T-helper 1 cell (primary cell): ENCODE measurements around the gene ILF2.

ENCODE experiments used
- DNase-seq, 5 donors: peaks; one replicate each; pipeline ENCODE4 v3.0.0-alpha.2; 2012 to 2020

The ILF2 gene

GRCh38 chr1:153627715-153628626, 42.8 kb downstream of the ILF2 start, which contains the start of gene S100A1:
Gene S100A1, plus strand, starts transcription at chr1:153628434. Its CDS starts 2,088 bp downstream, at chr1:153630522.
- no peak for DNase-seq

GRCh38 chr1:153626904-153627714, 43.7 kb downstream of the ILF2 start, which contains the start of gene S100A13:
Gene S100A13, minus strand, starts transcription at chr1:153627505. Its CDS starts 1,033 bp downstream, at chr1:153626472.
- no peak for DNase-seq

GRCh38 chr1:153626477-153626903, 44.3 kb downstream of the ILF2 start:
- DNase-seq, result no peak

GRCh38 chr1:153624965-153625611, 45.7 kb downstream of the ILF2 start:
- no peak for DNase-seq

DNA sequence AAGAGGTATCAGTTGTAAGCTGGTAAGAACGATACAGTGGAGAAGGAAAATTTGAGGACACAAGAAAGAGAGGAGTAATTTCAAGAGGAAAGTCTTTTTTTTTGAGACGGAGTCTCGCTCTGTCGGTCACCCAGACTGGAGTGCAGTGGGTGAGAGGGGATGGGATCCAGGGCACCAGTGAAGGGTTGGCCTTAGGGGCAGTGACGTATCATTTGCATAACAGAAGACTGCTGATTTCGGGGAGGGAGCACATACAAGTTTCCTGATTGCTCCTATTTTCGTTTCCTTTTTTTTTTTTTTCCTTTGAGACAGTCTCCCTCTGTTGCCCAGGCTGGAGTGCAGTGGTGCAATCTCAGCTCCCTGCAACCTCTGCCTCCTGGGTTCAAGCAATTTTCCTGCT, 47.7 kb downstream of the ILF2 start:
- no peak for DNase-seq

GRCh38 chr1:153619171-153619570, 51.6 kb downstream of the ILF2 start:
- no peak for DNase-seq

DNA sequence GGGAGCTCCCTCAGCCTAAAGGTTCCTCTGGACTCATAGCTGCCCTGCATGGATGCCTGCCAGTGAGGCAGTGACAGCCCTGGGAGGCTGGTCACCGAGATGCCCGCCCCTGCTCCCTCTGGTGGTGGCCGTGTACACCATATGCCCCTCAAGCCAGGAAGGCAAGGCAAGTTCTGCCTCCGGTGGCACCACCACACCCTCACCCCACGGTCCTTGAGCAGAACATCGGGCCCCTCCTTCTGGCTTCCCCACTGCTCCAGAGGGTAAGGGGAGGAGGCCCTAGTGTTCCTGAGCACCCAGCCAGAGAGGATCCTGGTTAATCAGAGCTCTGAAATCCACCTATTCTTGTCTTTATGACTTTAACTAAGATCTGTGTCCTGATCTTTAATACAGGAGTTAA, 53.1 kb downstream of the ILF2 start:
- DNase-seq, result peak in 2 of 5 donors; percentile 40 to 65

- DNase-seq, result no peak
Measured at GRCh38 chr1:153616917-153617311, 53.9 kb downstream of the ILF2 start.

- DNase-seq, result no peak
Measured at GRCh38 chr1:153616144-153616916, 54.5 kb downstream of the ILF2 start, which contains the start of gene S100A14. Gene S100A14, minus strand, starts transcription at chr1:153616325. Its CDS starts 467 bp downstream, at chr1:153615858.

DNA sequence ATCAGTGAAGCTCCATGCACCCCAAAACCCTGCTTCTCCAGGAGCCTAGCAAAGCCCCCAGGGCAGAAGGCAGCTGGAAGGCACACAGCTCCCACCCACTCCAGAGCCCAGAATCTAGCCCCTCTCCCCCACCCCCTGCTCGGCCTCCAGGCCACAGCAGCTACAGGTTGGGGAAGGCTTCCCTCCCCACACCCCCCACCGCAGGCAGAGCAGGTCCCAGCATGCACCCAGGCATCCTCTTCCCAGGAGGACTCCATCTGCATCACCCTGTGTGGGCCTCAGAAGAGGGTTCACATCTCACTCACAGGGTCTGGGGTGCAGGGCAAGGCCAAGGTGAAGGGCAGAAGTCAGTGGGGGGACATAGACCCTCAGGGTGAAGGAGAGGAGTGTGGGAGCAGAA, 55.4 kb downstream of the ILF2 start:
- no peak for DNase-seq

DNA sequence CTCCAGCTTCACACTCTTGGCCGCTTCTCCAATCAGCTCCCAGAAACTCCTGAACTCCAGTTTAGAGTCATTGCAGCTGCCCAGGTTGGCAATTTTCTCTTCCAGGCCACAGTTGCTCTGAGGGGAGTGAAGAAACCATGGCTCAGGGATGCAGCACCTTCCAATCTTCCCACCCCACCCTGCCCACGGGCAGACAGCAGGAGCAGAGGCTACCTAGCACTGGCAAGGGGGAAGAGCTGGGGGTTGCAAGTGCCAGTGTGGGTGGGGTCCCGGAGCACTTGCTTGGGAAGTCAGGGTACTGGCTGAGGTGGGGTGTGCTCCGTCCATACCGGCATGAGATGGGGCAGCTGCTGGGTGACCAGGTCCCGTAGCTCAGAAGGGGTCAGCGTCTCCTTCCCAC, 55.9 kb downstream of the ILF2 start:
- no peak for DNase-seq

DNA sequence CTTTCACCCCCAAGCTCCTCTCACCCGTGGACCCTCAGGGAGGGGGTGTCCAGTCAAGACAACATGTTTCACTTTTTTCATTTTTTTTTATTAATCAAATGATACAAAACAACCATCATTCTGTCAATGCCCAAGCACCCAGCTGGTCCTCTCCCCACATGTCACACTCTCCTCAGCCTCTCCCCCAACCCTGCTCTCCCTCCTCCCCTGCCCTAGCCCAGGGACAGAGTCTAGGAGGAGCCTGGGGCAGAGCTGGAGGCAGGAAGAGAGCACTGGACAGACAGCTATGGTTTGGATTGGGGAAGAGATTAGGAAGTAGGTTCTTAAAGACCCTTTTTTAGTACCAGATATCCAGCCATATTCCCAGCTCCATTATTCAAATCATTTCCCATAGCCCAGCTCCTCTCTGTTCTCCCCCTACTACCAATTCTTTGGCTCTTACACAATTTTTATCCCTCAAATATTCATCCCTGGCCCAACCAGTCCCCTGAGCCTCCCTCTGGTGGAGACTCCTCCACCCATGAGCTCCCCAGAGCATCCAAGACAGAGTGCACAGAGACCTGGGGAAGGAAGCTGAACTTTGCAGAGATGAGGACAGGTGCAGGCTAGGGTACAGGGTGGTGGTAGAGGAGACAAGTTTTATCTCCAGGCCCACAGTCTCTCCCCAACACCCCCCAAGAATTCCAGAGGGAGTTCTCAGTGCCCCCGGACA, 56.4 kb downstream of the ILF2 start:
- no peak for DNase-seq

- DNase-seq, result no peak
Measured at GRCh38 chr1:153613406-153613805, 57.4 kb downstream of the ILF2 start.

DNA sequence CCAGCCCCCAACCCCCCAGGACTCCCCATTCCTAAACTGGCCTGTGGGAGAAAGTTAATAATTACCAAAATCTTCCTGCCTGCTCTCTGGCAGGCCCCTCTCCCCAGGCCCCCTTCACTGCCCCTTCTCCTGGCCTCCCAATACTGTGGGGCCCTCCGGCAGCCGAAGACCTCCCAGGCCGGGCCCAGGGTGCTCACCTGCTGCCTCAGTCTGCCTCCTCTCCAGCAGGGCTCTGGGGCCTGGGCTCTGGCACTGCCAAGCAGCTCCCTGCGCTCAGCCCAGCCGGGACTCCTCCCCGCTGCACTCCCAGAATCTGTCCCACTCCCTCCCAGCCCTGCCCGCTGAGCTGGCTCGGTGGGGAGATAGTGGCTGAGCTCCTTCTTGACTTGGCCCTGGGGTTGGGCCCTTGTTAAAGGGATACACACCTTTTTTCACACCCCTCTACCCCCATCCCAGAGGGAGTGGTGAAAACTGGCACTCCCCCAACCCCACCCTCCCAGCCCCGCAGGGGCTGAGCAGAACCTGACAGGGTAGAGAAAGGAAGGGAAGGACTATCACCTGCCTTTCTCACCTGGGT, 58.0 kb downstream of the ILF2 start, which contains the start of gene S100A16:
S100A16 (minus strand) TSS at position 383 of the 577 bp plus-strand sequence. CDS start 4,986 bp downstream, outside the sequence.
- DNase-seq, result no peak

GRCh38 chr1:153612111-153612754, 58.6 kb downstream of the ILF2 start:
- DNase-seq, result no peak
